A549 (cell line): ENCODE measurements around the gene EIF1AD.
A peak's percentile ranks its signal among the peaks of the same experiment; 100 is the strongest.

Experiments used
- CHD4 ChIP-seq: fragments of 200-600 bp; sonication (generic); IDR thresholded peaks from 2 replicates; pipeline ENCODE4 v1.6.1; 2016; ENCODE audit warnings: antibody characterized with exemption, mild to moderate bottlenecking, borderline replicate concordance
- CTCF ChIP-seq: fragments of >200 bp; sonication (Bioruptor Twin); formaldehyde crosslinking; IDR thresholded peaks from 3 replicates; pipeline ENCODE4 v1.5.1; 2016
- E2F6 ChIP-seq: IDR thresholded peaks from 2 replicates; pipeline ENCODE4 v1.6.1; 2012; ENCODE audit warnings: low read depth, borderline replicate concordance
- MAZ ChIP-seq: fragments of 150-350 bp; IDR thresholded peaks from 2 replicates; pipeline ENCODE4 v1.6.1; 2014; ENCODE audit warnings: antibody characterized with exemption, low read depth, low read length, borderline replicate concordance
- MYC ChIP-seq: IDR thresholded peaks from 2 replicates; pipeline ENCODE4 v1.6.1; 2012; ENCODE audit warnings: mild to moderate bottlenecking, inconsistent platforms, low read length, improper control_type of control experiment, borderline replicate concordance
- PBX3 ChIP-seq: IDR thresholded peaks from 2 replicates; pipeline ENCODE4 v1.6.1; 2012
- PHF8 ChIP-seq: fragments of 200-600 bp; sonication (generic); IDR thresholded peaks from 2 replicates; pipeline ENCODE4 v1.6.1; 2016; ENCODE audit warnings: low read depth, mild to moderate bottlenecking, antibody characterized with exemption, moderate library complexity, borderline replicate concordance
- POLR2A ChIP-seq: IDR thresholded peaks from 2 replicates; pipeline ENCODE4 v1.6.1; 2012; ENCODE audit warnings: mild to moderate bottlenecking, low read length
- POLR2AphosphoS2 ChIP-seq: conservative IDR thresholded peaks from 2 replicates; pipeline ENCODE4 v1.6.1; 2012; ENCODE audit warnings: low read length, improper control_type of control experiment, inconsistent platforms
- REST ChIP-seq: fragments of 200-600 bp; sonication (generic); IDR thresholded peaks from 2 replicates; pipeline ENCODE4 v1.6.1; 2016; ENCODE audit warnings: antibody characterized with exemption, mild to moderate bottlenecking, moderate library complexity
- RFX5 ChIP-seq: fragments of 450-650 bp; IDR thresholded peaks from 2 replicates; pipeline ENCODE4 v1.7.1; 2014; ENCODE audit warnings: antibody characterized with exemption, mild to moderate bottlenecking, moderate library complexity
- SMC3 ChIP-seq: fragments of >200 bp; sonication (Bioruptor Twin); formaldehyde crosslinking; IDR thresholded peaks from 3 replicates; pipeline ENCODE4 v1.6.1; 2018; ENCODE audit warnings: inconsistent platforms
- ZNF302 ChIP-seq: fragments of 250-450 bp; sonication (Bioruptor Pico); IDR thresholded peaks from 2 replicates; pipeline ENCODE4 v1.9.0; 2021; ENCODE audit warnings: inconsistent platforms, mild to moderate bottlenecking, moderate library complexity

GRCh38 chr11:66006134-66006890 lies 4.4 kb upstream of the EIF1AD start:
- TF ChIP-seq CTCF (no peak), REST (no peak), RFX5 (no peak), MAZ (no peak), POLR2A (no peak), MYC (no peak), ZNF302 (CRISPR knock-in tag) (no peak), E2F6 (no peak), PHF8 (no peak), SMC3 (no peak), CHD4 (no peak), PBX3 (no peak), POLR2AphosphoS2 (peak; percentile 45; the same call in 1 of the 2 replicates)
